Measurements from ENCODE around the gene EXOC4.

The EXOC4 gene

DNA sequence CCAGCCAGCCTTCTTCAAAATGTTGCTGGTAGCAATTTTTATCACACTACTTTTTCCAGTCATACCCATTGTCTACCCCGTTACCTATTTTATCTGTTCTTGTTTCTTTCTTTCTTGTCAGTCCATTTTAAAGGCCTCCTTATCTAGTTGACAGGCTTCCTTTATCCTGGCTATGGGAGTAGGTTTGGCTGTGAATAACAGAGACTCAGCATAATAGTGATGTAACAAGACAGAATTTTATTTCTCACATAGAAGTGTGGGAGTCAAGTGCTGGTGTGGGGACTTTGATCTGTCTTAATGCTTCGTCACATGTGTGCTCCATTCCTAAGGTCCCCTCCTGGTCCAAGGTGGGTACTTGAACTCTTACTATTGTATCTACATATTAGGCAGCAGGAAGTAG, 283.6 kb downstream of the EXOC4 start:
- no peak for DNase-seq (ENCODE audit: low read depth, low spot score)

- no peak for DNase-seq (ENCODE audit: low read depth, low spot score)
These were observed 286.1 kb downstream of the EXOC4 start for GRCh38 chr7:133539016-133539415.

GRCh38 chr7:133540096-133540860, 287.4 kb downstream of the EXOC4 start:
- no peak for DNase-seq (ENCODE audit: low read depth, low spot score)

DNA sequence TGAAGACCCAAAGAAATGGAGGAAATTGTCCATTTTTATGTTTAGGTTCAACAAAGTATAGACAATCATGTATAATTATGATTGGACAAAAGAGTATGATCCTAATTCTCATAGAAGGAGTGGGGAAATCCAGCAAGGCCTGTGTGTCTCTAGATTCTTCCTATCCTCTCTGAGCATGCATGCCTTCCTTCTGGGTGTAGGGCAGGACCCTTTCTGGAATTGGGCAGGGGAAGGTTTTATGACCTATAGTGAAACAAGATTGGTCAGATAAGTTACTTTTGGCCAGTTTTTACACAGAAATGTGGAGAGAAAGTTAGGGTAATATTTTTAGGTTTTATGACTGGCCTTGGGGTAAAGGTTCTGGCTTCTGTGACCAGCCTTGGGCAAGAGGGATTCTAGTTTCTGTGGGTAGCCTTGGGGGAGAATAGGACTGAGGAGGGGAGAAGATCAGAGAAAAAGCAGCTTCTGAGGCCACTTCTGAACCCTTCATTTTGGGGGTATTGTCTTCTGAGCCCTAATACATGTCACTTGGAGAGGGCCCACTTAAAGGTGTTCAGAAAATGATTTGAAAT, 289.4 kb downstream of the EXOC4 start:
- DNase-seq (ENCODE audit: low read depth, low spot score) = no peak

GRCh38 chr7:133543657-133544056, 290.8 kb downstream of the EXOC4 start:
- DNase-seq (ENCODE audit: low read depth, low spot score) = no peak

- DNase-seq (ENCODE audit: low read depth, low spot score) = no peak
These were observed 292.7 kb downstream of the EXOC4 start for GRCh38 chr7:133545618-133546017.

- no peak for DNase-seq (ENCODE audit: low read depth, low spot score)
These were observed 295.1 kb downstream of the EXOC4 start for GRCh38 chr7:133547981-133548380.

- DNase-seq (ENCODE audit: low read depth, low spot score) = no peak
These were observed 296.8 kb downstream of the EXOC4 start for GRCh38 chr7:133549633-133550032.

DNA sequence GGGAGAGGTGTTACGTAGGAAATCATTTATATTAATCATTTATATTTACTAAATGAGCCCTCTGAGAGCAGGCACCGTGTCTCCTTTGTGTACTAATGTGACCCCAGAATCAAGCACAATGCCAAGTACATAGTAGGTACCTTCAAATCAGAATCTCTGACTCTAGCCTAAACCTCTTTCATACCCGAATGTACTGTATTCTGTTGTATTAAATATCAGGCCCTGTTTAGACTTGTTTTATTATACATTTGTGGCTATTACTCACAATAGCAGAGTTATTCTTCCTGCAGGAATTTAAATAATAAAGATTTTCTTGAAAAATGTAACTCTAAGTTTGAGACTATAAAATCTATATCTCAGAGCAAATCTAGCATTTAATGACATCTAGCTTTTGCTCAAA, 297.3 kb downstream of the EXOC4 start:
- no peak for DNase-seq (ENCODE audit: low read depth, low spot score)

DNA sequence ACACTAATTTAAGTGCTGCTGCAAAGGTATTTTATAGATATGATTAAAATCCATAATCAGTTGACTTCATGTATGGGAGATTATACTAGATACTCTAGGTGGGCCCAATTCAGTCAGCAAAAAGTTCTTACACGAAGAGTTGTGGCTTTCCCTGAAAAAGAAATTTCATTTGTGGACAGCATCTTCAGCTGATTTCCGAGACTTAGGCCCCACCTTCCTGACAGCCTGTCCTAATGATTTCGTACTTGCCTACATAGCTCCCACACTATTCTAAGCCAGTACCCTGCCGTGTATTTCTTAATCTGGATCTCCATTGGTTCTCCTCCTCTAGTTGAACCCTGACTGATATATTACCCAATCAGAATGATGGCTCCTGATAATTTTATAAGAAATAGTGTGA, 297.9 kb downstream of the EXOC4 start:
- DNase-seq (ENCODE audit: low read depth, low spot score) = no peak

DNA sequence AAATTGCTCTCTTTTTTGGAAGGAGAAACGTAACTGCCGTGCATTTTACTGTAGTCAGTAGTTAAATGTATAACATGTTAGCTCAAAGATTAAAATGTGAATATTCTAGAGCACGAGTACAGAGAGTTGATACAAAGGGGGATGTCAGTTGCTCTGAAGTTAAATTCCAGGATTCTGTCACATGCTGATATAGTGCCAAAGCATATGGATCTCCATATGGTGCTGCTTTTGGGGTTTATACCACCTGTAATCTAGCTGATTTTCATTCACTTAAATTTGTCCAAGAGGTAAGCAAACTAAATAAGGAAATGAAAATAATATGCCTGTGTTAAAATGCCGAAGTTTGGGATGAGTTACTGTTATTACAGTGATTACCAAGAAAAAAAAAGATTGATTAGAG, 298.6 kb downstream of the EXOC4 start:
- DNase-seq (ENCODE audit: low read depth, low spot score) = no peak

GRCh38 chr7:133552079-133552478, 299.2 kb downstream of the EXOC4 start:
- no peak for DNase-seq (ENCODE audit: low read depth, low spot score)

DNA sequence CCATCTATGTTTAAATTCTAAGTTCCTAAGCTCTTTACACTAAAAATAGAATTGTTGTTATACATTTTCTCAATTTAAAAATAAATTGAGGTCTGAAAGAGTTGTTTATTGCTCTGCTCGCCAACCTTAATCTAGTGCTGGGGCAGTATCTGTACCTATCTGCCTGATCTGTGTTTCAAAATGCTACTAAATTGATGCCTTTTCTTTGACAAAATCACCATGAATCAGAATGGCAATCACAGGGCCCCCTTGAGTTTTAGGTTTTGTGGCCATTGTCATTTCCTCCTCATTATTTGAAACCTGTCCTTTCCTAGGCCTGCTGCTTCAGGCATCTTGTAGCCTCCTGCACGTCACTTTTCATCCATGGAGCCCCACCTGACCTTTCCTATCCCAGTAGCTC, 301.5 kb downstream of the EXOC4 start:
- no peak for DNase-seq (ENCODE audit: low read depth, low spot score)

- DNase-seq (ENCODE audit: low read depth, low spot score) = no peak
These were observed 303.2 kb downstream of the EXOC4 start for GRCh38 chr7:133556048-133556447.

GRCh38 chr7:133556553-133556952, 303.7 kb downstream of the EXOC4 start:
- no peak for DNase-seq (ENCODE audit: low read depth, low spot score)

DNA sequence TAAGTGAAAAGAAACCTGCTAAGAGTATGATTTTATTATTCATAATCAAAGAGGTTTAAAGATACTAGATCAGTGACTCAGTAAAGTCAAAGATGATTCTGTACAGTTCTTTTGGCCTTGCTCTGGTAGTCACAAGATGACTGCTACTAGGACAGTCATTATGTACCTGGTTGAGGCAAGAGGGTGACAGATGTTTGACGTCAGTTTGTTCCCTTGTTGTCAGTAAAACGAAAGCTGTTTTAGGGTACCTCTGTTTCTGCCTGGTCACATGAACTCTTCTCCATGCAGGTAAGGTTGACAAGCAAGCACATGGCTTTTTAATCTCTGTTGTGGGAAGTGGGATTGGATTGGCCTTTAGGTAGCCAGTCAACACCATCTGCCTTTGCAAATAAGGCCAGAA, 308.0 kb downstream of the EXOC4 start:
- no peak for DNase-seq (ENCODE audit: low read depth, low spot score)

- no peak for DNase-seq (ENCODE audit: low read depth, low spot score)
These were observed 308.5 kb downstream of the EXOC4 start for GRCh38 chr7:133561396-133561795.

DNA sequence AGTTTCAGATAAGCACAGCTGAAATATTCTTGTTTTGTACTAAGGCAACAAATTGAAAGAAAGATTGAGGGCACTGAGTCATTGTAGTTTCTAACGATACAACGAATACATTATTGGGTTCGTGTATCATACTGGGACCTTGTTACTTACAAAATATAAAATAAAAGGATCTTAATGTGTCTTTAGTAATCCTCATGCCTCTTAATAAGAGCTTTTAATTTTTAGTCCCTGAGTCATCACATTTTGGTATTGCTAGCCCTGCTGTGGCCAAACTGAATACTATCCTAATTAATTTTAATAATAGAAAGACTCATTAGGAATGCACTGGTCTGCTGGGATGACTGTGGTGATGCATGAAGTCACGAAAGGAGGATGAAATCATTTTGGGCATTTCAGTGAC, 309.7 kb downstream of the EXOC4 start:
- DNase-seq (ENCODE audit: low read depth, low spot score) = no peak

DNA sequence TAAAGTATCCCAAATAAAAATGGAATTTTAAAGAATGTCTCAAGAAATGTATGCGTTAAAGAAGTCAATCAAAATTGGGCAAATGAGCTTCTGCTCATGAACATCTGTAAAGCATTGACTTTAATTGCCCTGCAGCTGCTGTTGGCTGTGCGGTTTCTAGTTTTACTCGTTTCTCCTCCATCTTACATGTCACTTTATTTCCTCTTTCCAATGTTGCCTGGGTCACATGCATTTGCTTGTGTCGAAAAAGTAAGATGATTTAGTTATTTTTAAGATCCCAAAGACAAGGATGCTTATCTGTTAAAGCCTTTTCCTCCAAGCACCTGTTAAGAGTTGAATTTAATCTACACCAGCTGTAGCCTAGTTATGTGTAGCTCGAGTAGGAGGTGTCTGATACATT, 310.4 kb downstream of the EXOC4 start:
- DNase-seq (ENCODE audit: low read depth, low spot score) = no peak

- no peak for DNase-seq (ENCODE audit: low read depth, low spot score)
These were observed 311.6 kb downstream of the EXOC4 start for GRCh38 chr7:133564484-133564883.

- no peak for DNase-seq (ENCODE audit: low read depth, low spot score)
These were observed 315.7 kb downstream of the EXOC4 start for GRCh38 chr7:133568544-133568943.

DNA sequence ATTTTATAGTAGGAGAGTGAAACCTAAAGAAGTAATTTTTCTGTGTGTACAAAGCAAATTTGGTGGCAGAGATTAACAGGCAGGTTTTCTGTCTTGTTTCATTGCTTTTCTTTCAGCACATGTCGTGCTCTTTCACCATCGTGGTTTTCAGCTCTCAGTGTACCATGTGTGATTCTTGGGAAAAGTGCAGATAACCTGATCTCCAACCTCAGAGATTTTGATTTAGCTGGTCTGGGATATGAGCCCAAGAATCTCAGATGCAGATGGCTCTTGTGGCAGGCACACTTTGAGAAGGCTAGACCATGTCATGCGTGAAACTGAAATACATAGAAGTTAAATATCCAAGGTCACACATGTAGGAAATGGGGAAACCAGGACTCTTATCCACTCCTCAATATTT, 317.4 kb downstream of the EXOC4 start:
- DNase-seq (ENCODE audit: low read depth, low spot score) = no peak

DNA sequence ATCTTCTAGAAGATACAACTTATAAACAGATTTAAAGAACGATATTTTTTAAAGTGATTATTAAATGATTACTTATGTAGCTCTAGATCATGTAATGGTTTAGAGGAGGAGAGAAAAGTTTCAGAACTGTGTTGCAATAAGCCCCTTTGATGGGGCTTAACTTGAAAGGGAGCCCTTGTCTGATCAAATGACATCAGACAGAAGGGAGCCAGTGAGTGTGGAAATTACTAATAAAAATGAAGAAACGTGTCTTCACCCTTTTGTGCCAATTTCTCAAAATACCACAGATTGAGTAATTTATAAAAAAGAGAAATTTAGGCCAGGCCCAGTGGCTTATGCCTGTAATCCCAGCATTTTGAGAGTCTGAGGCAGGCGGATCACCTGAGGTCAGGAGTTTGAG, 318.2 kb downstream of the EXOC4 start:
- no peak for DNase-seq (ENCODE audit: low read depth, low spot score)

- DNase-seq (ENCODE audit: low read depth, low spot score) = no peak
These were observed 319.2 kb downstream of the EXOC4 start for GRCh38 chr7:133572087-133572486.

Data from brain pericyte (primary cell).